Measurements from ENCODE around the gene LPIN1. TPM values are rescaled to one million over a fixed set of nuclear protein-coding genes. Genes with fewer than 3 reads are reported as not detected.

LPIN1 gene
- polyA plus RNA-seq, 2 of the 4 experiments (the other 2 are of a cell fraction): 19.2 to 27.5 TPM

DNA sequence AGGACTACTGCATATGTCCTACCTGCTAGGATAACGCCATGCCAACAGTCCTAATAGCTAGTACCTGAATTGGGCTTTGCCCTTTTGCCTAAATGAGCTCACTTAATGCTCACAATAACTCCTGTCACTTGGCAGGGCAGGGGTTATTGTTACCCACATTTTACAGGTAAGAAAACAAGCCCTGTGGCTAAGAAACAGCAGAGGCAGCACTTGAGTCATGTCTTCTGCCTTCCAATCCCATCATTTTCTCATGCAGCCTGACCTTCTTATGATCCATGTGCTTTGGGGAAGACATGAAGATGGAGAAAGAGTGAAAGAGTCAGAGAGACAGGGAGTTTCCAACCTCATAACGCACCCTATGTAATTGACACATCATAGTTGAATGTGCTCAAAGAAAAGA, 33.6 kb upstream of the LPIN1 start (continued):
- TF ChIP-seq REST (IDR thresholded peaks at IDR 0.05): no peak
- TF ChIP-seq ESRRA (IDR thresholded peaks at IDR 0.05; ENCODE audit: borderline replicate concordance, low read length): no peak

- ChIA-PET POLR2A (no interaction called here), CTCF (interaction anchor here (1.3 to 1.9 kb wide), 2 partner anchors 26 to 71 kb away, joined by 4 read pairs; no protein-coding TSS in a partner anchor)
- DNase-seq (ENCODE audit: low read depth in 1 of 2, low spot score in 1 of 2) (no peak), FAIRE-seq (no peak), ATAC-seq (no peak)
- Histone ChIP-seq H3K4me3 (no peak overlapping the region), H3K4me1 (peaks cover 28% of the 10 kb centered on the region), H3K4me2 (no peak overlapping the region), H3K9me3 (no peaks in the 10 kb centered on the region), H3K27ac (no peak overlapping the region)
- no peak for TF ChIP-seq HOXA7 (CRISPR knock-in tag; IDR thresholded peaks at IDR 0.05)
- TF ChIP-seq HEYL (CRISPR knock-in tag; IDR thresholded peaks at IDR 0.05): no peak
- 78% methylated on average over 7 of the region's 7 CpGs for WGBS (ENCODE audit: missing lambda C conversion rate)
Observed at GRCh38 chr2:11713815-11714214, 32.6 kb upstream of the LPIN1 start.

DNA sequence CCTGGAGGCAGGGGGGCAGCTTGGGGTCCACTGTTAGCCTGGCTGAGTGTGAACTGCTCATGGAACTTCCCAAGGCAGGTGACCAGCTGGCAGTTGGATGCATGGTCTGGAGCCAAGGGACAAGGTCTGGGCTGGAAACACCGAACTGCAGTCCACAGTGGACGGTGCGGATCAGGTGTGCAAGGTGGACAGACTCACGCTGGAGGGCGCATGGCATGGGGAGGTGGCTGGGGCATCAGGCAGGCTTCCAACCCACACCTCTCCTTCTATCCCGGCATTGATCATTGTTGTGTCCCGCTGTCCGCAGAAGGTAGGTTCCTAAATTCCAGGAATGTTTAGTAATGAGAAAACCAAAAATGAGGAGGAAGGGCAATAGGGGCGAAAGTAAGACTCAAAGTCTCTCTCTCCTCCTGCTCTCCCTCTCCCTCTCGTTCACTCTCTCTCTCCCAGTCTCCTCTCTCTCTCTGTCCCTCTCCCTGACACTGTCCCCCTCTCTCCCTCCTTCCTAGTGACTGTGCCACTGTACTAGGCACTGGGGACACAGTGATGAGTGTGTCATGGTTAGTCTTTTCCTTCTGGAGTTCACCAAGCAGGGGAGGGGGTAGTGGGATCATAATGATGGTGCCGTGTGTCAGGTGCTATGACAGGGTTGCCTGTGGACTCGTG, 30.3 kb upstream of the LPIN1 start:
- Histone ChIP-seq H3K27ac (no peak overlapping the region; a peak in 1 of 6 replicates), H3K4me3 (no peak overlapping the region), H3K4me1 (peaks cover 13% of the 10 kb centered on the region), H3K4me2 (peak overlapping the region; percentile 23; the same call in 2 of the 3 replicates), H3K9me3 (no peaks in the 10 kb centered on the region)
- 80% methylated on average over 12 of the region's 12 CpGs for WGBS (ENCODE audit: missing lambda C conversion rate)
- DNase-seq (ENCODE audit: low read depth in 1 of 2, low spot score in 1 of 2): no peak
- ChIA-PET POLR2A (no interaction called here), CTCF (interaction anchor here (1.5 kb wide), 1 partner anchor 68 kb away, joined by 5 read pairs; no protein-coding TSS in a partner anchor)
- no peak for ATAC-seq
- no peak for TF ChIP-seq JUNB (IDR thresholded peaks at IDR 0.05)
- TF ChIP-seq CHD2 (IDR thresholded peaks at IDR 0.05; ENCODE audit: low read length, partially characterized antibody): no peak
- TF ChIP-seq FOXS1 (CRISPR knock-in tag; IDR thresholded peaks at IDR 0.05): no peak
- no peak for TF ChIP-seq CBX2 (IDR thresholded peaks at IDR 0.05; ENCODE audit: borderline replicate concordance, low read depth)
- TF ChIP-seq CBX8 (IDR thresholded peaks at IDR 0.05): no peak
- no peak for TF ChIP-seq RNF2 (IDR thresholded peaks at IDR 0.05; ENCODE audit: borderline replicate concordance, low read depth)
- TF ChIP-seq FOSL2 (IDR thresholded peaks at IDR 0.05): no peak
- TF ChIP-seq FOSL2 (CRISPR knock-in tag; IDR thresholded peaks at IDR 0.05): no peak
- TF ChIP-seq EP300 (IDR thresholded peaks at IDR 0.05): no peak
- TF ChIP-seq RFX5 (IDR thresholded peaks at IDR 0.05): no peak
- no peak for TF ChIP-seq TFCP2L1 (CRISPR knock-in tag; IDR thresholded peaks at IDR 0.05)
- TF ChIP-seq ATOH8 (CRISPR knock-in tag; IDR thresholded peaks at IDR 0.05; ENCODE audit: low read depth): no peak
- no peak for TF ChIP-seq CTCF (IDR thresholded peaks at IDR 0.05)
- TF ChIP-seq, protein P1, sequence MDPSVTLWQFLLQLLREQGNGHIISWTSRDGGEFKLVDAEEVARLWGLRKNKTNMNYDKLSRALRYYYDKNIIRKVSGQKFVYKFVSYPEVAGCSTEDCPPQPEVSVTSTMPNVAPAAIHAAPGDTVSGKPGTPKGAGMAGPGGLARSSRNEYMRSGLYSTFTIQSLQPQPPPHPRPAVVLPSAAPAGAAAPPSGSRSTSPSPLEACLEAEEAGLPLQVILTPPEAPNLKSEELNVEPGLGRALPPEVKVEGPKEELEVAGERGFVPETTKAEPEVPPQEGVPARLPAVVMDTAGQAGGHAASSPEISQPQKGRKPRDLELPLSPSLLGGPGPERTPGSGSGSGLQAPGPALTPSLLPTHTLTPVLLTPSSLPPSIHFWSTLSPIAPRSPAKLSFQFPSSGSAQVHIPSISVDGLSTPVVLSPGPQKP (IDR thresholded peaks at IDR 0.05; ENCODE audit: low read depth, low read length): no peak
- TF ChIP-seq HEYL (CRISPR knock-in tag; IDR thresholded peaks at IDR 0.05): no peak
- no peak for TF ChIP-seq HMGXB4 (CRISPR knock-in tag; IDR thresholded peaks at IDR 0.05; ENCODE audit: borderline replicate concordance)
- no peak for TF ChIP-seq CHD4 (IDR thresholded peaks at IDR 0.05; ENCODE audit: borderline replicate concordance)
- no peak for TF ChIP-seq SREBF2 (IDR thresholded peaks at IDR 0.05)
- TF ChIP-seq RAD21 (conservative IDR thresholded peaks at IDR 0.05 in 1 of 2, IDR thresholded peaks at IDR 0.05 in 1 of 2): no peak
- TF ChIP-seq NPAS2 (CRISPR knock-in tag; IDR thresholded peaks at IDR 0.05; ENCODE audit: borderline replicate concordance): no peak
- FAIRE-seq: no peak

All from A549 (cell line).